K562 (cell line): ENCODE measurements around the gene SAMD11. TPM values are rescaled to one million over a fixed set of nuclear protein-coding genes. Genes with fewer than 3 reads are reported as not detected.

Source experiments
- CBX1 ChIP-seq: sonication (generic); IDR thresholded peaks from 2 replicates; pipeline ENCODE4 v1.6.1; 2016; ENCODE audit warnings: antibody characterized with exemption, low read depth, mild to moderate bottlenecking
- MCM7 ChIP-seq, 2 experiments: fragments of 450-650 bp; IDR thresholded peaks; 2 replicates each; pipeline ENCODE4 v1.6.1; 2016 to 2018
- MITF ChIP-seq: IDR thresholded peaks from 2 replicates; pipeline ENCODE4 v1.6.1; 2014; ENCODE audit warnings: antibody characterized with exemption
- REST ChIP-seq, 2 experiments: fragments of 450-650 bp; formaldehyde crosslinking in 1 of 2; IDR thresholded peaks; 2 replicates each; pipeline versions ENCODE4 v1.4.0 to v1.6.1; 2014 to 2020; ENCODE audit warnings: mild to moderate bottlenecking in 2 of 2, borderline replicate concordance in 1 of 2, low read depth in 1 of 2
- SNIP1 ChIP-seq: fragments of 450-650 bp; IDR thresholded peaks from 2 replicates; pipeline ENCODE4 v1.7.1; 2017; ENCODE audit warnings: low read depth, mild to moderate bottlenecking
- ZBED1 ChIP-seq: IDR thresholded peaks from 2 replicates; pipeline ENCODE4 v1.6.1; 2014
- ZKSCAN8 ChIP-seq: fragments of 200-800 bp; sonication (Bioruptor generic); IDR thresholded peaks from 2 replicates; pipeline ENCODE4 v1.6.1; 2016; ENCODE audit warnings: missing genetic modification characterization, missing compliant biosample characterization
- ZNF76 ChIP-seq: fragments of 250-450 bp; sonication (Bioruptor Pico); IDR thresholded peaks from 2 replicates; pipeline ENCODE4 v1.4.0; 2020; ENCODE audit warnings: mild to moderate bottlenecking, moderate library complexity, borderline replicate concordance
- polyA plus RNA-seq, 8 experiments: library from polyadenylated mRNA; depleted of rRNA in 4 of 8; stranded (reverse) in 5 of 8; unstranded in 3 of 8; fragments of >200 nt; fragmentation: Nextera tagmentation in 2 of 8; fragmentation: Illumina TruSeq in 1 of 8; extraction: Ambion mirVana in 2 of 8; extraction: Trizol in 1 of 8; gene quantifications; 2 replicates each; pipeline versions ENCODE4 v1.2.1 to v1.2.3, GENCODE V29; 2011 to 2014; ENCODE audit warnings: inconsistent platforms in 1 of 8, missing spikeins in 1 of 8
- total RNA-seq, 7 experiments: library from RNA; depleted of rRNA in 6 of 7; stranded (reverse); fragments of >200 nt in 6 of 7; fragmentation: Illumina TruSeq in 2 of 7; extraction: Trizol in 2 of 7; gene quantifications; 2 replicates each; pipeline versions ENCODE4 v1.2.1 to v1.2.3, GENCODE V29; 2011 to 2021; ENCODE audit warnings: low replicate concordance in 1 of 7
- TF ChIP-seq, protein P1 (sequence below): sonication (generic); formaldehyde crosslinking; IDR thresholded peaks from 2 replicates; pipeline ENCODE4 v1.8.1; 2023; ENCODE audit warnings: mild to moderate bottlenecking, missing genetic modification reagents, moderate library complexity
- TF ChIP-seq, protein P2 (sequence below): fragments of 450-650 bp; IDR thresholded peaks from 2 replicates; pipeline ENCODE4 v1.6.1; 2018; ENCODE audit not compliant: partially characterized antibody
- TF ChIP-seq, protein P3 (sequence below): fragments of 450-650 bp; formaldehyde crosslinking; IDR thresholded peaks from 2 replicates; pipeline ENCODE4 v1.4.0; 2020; ENCODE audit warnings: mild to moderate bottlenecking, moderate library complexity

SAMD11 gene
- total and polyA plus RNA-seq, 9 of the 15 experiments (the other 6 are each of a cell fraction or from before 2014, with no cell fraction given): 0.07 to 0.82 (median 0.11) TPM; not detected in 2

DNA sequence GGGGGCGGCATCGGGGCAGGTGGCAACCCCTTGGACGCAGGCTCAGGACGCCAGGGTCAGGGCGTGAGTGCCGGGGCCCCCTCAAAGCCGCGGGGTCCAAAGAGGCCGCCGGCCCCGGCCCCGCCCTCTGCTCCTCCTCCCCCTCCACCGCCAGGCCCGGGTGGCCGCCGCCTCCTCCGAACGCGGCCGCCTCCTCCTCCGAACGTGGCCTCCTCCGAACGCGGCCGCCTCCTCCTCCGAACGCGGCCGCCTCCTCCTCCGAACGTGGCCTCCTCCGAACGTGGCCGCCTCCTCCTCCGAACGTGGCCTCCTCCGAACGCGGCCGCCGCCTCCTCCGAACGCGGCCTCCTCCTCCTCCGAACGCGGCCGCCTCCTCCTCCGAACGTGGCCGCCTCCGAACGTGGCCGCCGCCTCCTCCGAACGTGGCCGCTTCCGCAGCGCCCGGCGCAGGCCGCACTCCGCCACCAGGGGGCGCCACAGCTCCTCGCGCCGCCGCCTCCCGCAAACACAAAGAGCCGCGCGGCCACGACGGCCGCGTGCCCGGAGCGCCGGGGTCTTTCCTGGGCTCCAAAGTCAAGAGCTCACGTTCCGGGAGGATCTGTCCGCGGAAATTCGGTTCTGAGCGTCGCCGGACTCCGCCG, 19.3 kb upstream of the SAMD11 start (continued):
- TF ChIP-seq MITF (no peak), REST (IDR thresholded peaks at IDR 0.05; ENCODE audit: borderline replicate concordance) (peak; percentile 80), REST (CRISPR knock-in tag; IDR thresholded peaks at IDR 0.05; ENCODE audit: low read depth) (no peak), MCM7 (IDR thresholded peaks at IDR 0.05) (no peak), ZKSCAN8 (no peak), CBX1 (peak; percentile 91; the same call in 1 of the 2 replicates), SNIP1 (no peak), ZNF76 (no peak), ZBED1 (0 out of 2 replicates have a peak, but pooled peaks have one; percentile 25)
- TF ChIP-seq, protein P1, sequence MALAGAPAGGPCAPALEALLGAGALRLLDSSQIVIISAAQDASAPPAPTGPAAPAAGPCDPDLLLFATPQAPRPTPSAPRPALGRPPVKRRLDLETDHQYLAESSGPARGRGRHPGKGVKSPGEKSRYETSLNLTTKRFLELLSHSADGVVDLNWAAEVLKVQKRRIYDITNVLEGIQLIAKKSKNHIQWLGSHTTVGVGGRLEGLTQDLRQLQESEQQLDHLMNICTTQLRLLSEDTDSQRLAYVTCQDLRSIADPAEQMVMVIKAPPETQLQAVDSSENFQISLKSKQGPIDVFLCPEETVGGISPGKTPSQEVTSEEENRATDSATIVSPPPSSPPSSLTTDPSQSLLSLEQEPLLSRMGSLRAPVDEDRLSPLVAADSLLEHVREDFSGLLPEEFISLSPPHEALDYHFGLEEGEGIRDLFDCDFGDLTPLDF (CRISPR knock-in tag): no peak
- TF ChIP-seq, protein P2, sequence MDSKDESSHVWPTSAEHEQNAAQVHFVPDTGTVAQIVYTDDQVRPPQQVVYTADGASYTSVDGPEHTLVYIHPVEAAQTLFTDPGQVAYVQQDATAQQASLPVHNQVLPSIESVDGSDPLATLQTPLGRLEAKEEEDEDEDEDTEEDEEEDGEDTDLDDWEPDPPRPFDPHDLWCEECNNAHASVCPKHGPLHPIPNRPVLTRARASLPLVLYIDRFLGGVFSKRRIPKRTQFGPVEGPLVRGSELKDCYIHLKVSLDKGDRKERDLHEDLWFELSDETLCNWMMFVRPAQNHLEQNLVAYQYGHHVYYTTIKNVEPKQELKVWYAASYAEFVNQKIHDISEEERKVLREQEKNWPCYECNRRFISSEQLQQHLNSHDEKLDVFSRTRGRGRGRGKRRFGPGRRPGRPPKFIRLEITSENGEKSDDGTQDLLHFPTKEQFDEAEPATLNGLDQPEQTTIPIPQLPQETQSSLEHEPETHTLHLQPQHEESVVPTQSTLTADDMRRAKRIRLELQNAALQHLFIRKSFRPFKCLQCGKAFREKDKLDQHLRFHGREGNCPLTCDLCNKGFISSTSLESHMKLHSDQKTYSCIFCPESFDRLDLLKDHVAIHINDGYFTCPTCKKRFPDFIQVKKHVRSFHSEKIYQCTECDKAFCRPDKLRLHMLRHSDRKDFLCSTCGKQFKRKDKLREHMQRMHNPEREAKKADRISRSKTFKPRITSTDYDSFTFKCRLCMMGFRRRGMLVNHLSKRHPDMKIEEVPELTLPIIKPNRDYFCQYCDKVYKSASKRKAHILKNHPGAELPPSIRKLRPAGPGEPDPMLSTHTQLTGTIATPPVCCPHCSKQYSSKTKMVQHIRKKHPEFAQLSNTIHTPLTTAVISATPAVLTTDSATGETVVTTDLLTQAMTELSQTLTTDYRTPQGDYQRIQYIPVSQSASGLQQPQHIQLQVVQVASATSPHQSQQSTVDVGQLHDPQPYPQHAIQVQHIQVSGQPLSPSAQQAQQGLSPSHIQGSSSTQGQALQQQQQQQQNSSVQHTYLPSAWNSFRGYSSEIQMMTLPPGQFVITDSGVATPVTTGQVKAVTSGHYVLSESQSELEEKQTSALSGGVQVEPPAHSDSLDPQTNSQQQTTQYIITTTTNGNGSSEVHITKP: no peak
- TF ChIP-seq, protein P3, sequence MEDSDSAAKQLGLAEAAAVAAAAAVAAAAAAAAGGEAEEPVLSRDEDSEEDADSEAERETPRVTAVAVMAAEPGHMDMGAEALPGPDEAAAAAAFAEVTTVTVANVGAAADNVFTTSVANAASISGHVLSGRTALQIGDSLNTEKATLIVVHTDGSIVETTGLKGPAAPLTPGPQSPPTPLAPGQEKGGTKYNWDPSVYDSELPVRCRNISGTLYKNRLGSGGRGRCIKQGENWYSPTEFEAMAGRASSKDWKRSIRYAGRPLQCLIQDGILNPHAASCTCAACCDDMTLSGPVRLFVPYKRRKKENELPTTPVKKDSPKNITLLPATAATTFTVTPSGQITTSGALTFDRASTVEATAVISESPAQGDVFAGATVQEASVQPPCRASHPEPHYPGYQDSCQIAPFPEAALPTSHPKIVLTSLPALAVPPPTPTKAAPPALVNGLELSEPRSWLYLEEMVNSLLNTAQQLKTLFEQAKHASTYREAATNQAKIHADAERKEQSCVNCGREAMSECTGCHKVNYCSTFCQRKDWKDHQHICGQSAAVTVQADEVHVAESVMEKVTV (CRISPR knock-in tag): peak; percentile 97
